SU-DHL-6 (cell line): ENCODE data around the gene THOC7.

Experiments
- CTCF ChIP-seq: fragments of 200-600 bp; sonication (generic); IDR thresholded peaks from one replicate; pipeline ENCODE4 v1.5.1; 2017; ENCODE audit warnings: antibody characterized with exemption, mild to moderate bottlenecking, low read length, moderate library complexity; ENCODE audit not compliant: insufficient read depth, poor library complexity, severe bottlenecking
- EZH2phosphoT487 ChIP-seq: fragments of 200-600 bp; sonication (generic), shearing (Covaris generic); conservative IDR thresholded peaks from 2 replicates; pipeline ENCODE4 v1.6.1; 2018; ENCODE audit warnings: mild to moderate bottlenecking, antibody characterized with exemption, low read length, moderate library complexity, mixed read lengths

GRCh38 chr3:63900459-63900858 is 36.9 kb upstream of the THOC7 start:
- no peak for TF ChIP-seq CTCF
- no peak for TF ChIP-seq EZH2phosphoT487
